Activated T-cell treated with anti-CD3 and anti-CD28 coated beads for 24 hours (primary cell): ENCODE results near the gene KIF16B.
"Not testable (repeated sequence)": the region's sequence is repeated elsewhere in the genome, so short reads cannot be mapped to it uniquely, and the experiment has no call there.

Experiments
- DNase-seq: peaks from one replicate; pipeline ENCODE4 v3.0.0-alpha.2; 2020; ENCODE audit warnings: low read depth

Gene KIF16B

DNA sequence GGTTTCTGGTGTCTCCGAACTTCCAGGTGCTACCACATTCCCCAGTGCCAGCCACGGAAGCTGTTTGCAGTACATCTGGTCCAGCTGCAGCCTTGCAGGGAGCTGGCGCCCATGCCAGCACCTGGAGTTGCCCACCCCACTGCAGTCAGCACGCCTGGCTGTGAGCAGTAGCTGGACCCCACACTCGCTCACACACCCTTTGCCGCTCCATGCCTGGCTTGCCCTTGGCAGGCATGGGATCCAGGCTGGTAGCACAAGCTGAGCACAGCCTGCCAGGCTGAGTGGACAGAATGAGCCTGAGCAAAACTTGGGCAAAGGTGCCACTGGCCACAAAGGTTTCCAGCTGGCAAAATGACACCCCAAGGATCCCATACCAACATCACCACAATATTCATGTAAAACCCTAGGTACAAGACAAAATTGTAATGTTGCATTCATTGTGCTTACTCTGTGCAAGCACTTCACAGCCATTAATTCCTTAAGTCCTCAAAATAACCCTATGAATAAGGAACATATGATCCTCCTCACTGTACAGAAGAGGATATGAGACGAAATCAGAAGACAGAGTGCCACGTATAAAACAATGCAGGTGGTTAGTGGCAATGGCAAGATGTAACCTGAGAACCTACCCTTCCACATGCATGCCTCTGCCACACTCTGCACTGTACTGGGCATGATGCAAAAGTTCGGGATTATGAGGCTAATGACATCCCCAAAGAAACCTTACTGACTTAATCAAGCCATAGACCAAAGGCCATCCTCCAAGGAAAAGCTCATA is 18.3 kb downstream of the KIF16B start:
- no peak for DNase-seq

DNA sequence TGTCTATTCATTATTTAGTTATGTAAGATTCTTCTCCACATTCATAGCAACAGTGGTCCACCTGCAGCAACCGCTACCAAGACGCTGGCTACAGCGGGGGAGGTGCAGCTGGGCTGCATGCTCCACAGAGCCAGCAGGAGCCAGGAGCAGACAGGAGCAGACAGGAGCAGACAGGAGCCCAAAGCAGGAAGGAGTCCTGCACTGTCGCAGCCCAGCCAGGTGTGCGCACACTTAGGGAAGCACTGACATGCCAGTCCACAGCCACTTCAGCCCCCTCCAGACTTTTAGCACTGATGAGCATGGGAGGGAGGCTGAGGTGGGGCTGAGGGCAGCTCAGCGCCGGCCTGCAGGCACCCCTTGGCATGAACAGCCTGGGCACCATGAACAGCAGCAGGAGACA is 19.6 kb downstream of the KIF16B start:
- no peak for DNase-seq

DNA sequence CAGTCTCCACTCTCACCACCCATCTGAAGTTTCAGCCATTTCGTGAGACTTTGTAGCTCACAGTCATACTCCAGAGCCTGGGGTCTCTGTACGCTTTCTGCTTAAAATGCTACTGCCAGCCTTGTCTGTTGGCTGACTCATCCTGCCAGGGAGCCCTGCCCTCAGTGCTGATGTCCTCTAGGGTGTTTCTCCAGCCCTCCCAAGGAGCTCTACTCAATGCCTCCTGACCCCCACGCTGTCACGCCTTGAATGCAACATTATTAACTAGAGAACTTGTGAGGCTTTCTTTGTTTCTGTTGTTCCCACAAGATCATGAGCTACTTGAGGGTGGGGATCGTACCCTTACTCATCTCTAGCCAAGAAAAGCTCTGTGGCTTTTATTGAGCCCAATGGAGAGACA is 20.1 kb downstream of the KIF16B start:
- DNase-seq, result no peak

DNA sequence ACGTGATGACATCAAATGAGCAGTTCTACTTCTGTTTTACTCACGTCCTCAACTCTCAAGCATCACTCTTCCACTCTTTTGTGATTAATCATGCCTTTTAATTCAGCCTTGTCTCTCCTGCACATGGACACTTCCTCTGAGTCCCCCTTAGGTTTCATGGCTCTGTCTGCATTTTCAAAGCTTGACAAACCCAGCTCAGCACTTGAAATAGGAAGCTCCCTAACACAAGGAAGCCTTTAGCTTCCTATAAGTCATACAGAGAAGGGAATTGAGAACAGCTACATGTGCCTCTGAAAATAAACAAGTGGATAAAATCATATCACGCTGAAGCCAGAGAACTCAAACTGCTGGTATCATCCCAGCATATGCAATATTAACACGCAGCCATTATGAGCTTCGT is 21.2 kb downstream of the KIF16B start:
- no peak for DNase-seq

DNA sequence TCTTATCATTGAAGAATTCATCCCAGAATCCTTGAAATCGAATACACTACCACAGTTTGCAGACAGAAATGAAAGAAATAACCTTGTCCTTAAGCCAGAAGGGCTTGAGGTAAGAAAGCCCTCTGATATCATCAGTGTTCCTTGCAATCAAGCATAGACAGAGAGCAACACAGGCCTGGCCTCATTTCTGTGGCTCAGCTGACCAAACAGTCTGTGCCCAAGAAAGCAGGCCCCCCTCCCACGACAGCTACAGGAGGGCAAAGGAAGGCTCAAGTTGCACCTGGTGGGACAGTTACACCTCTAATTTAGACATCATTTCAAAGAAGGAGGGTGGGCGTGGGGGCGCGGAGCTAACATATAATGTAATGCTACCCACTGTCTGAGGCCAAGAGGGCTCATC is 21.6 kb downstream of the KIF16B start:
- DNase-seq, result no peak

DNA sequence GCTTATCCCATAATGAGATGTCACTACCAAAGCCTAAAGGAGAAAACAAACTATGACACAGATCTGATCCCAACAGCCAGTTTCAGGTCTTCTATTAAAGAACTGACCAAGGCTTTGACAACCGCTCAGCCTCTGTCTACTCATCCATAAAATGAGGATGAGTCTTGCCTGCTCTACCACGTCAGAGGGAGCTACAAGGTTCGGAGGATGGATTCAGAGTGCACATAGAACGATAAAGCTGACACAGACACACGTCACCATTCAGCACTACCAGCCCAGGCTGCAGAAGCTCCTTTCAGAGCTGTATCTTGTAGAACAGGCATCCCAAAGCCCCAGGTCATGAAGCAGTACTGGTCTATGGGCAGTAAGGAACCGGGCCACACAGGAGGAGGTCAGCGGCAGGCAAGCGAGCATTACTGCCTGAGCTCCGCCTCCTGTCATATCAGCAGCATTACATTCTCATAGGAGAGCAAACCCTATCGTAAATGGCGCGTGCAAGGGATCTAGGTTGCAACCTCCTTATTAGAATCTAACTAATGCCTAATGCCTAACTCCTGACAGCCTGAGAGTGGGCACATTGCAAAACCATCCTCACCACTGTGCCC is 25.1 kb downstream of the KIF16B start:
- DNase-seq, result no peak

DNA sequence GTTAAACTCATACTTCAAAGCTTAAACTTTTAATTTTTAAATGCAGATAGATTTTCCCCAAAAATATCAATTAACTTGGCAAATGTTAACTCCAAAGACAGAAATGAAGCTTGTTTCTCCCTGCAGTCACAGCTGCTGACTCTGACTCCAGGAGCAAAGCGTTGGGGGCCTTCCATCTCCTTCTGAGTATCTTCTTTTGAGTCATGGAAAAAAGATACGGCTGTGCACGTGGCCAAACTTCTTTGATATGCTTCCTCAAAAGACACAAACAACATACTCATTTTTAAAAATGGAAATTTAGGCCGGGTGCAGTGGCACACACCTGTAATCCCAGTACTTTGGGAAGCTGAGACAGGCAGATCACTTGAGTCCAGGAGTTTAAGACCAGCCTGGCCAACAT is 28.3 kb downstream of the KIF16B start:
- DNase-seq, result no peak

DNA sequence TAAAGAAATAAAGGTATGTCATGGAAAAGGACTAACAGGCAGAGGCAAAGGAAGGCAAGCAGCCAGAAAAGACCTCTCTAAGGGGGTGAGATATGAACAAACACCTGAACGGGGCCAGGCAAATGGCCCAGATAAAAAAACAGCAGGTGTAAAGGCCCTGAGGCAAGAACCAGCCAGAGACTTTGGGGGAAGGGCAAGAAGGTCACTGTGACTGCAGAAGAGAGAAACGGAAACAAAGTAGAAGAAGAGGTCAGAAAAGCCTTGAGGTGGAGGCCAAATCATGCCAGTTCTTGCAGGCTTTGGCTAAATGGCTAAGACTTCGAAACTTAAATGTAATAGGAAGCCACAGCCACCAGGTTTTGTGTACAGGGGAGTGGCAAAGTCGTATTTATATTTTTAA is 30.8 kb downstream of the KIF16B start:
- no peak for DNase-seq

DNA sequence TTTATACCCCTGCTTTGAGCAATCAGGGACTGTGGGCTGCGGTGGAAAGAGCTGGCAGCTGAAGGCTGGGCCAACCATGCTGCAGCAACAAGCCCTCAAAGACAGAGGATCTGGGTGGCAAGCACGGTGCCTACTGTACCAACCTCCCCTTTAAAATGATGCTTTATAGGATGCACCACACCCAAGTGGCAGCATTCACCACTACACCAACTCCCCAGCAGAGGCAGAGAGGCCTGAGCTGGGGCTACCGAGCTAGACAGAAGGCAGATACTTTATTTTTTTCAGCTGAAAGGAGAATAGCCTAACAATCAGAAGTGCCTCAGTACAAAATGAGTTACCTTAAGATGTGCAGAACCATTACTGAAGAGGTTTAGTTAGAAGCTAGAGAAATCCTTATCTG is 31.4 kb downstream of the KIF16B start:
- DNase-seq, result no peak

DNA sequence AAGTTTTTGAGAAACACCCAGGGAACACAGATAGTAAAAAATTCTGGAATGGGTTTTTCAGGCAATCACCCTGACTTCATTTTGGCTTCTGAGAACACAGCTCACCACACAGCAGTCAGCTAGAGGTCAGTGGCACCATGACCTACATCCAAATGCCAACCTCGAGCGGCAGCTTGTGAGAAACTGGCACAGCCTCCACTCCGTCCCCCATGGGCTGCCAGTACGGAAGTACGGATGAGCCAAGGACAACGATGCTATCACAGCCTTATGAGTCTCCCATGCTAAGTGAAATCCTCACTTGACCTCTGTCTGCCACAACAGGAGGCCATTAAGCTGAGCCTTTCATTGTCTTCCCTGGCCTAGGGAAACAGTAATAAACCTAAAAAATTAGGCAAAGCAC is 32.0 kb downstream of the KIF16B start:
- no peak for DNase-seq

DNA sequence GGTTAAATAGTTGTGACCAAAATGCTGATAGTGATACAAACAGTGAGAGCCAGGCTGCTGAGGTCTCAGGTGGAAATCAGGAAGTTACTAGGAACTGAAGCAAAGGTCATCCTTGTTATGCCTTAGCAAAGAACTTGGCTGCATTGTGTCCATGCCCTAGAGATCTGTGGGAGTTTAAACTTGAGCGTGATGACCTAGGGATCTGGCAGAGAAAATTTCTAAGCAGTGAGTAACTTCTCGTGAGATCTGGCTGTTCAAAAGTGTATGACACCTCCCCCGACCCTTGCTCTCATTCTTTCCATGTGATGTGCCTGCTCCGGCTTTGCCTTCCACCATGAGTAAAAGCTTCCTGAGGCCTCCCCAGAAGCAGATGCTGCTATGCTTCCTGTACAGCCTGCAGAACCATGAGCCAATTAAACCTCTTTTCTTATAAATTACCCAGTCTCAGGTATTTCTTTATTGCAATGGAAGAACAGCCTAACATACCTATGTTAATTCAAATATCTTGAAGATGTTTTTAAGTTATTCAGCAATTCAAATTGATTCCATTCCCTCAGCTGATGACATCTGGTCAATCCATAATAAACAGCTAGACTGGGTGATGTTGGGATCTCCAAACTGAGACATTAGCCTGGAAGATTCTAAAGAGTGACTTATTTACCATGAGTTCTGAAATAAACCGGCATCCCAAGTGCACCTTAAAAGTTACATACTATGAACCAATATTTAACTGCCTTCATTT is 33.8 kb downstream of the KIF16B start:
- no peak for DNase-seq

DNA sequence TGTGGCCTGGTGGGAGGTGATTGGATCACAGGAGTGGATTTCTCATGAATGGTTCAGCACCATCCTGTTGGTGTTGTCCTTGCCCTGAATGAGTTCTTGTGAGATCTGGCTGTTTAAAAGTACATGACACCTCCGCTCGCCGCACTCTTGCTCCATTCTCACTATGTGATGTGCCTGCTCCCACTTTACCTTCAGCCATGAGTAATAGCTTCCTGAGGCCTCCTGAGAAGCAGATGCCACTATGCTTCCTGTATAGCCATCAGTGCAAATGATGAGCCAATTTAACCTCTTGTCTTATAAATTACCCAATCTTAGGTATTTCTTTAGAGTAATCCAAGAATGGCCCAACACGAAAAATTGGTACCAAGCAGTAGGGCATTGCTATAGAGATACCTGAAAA is 34.5 kb downstream of the KIF16B start:
- no peak for DNase-seq

DNA sequence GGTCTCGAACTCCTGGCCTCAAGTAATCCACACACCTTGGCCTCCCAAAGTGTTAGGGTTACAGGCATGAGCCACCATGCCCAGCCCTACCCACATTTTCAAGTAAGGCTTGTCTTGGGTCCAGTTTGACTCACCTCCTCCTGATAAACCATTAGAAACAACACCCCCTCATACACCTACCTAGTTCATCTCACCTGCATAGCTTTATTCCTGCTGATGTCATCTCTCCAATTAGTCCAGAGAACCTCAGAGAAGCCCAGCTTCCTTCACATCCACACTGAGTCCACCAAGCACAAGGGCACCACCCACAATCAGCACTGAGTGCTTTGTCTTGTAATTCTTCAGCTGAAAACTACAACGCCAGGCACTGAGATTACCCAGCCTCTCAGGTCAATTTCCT is 35.3 kb downstream of the KIF16B start:
- DNase-seq, result no peak

DNA sequence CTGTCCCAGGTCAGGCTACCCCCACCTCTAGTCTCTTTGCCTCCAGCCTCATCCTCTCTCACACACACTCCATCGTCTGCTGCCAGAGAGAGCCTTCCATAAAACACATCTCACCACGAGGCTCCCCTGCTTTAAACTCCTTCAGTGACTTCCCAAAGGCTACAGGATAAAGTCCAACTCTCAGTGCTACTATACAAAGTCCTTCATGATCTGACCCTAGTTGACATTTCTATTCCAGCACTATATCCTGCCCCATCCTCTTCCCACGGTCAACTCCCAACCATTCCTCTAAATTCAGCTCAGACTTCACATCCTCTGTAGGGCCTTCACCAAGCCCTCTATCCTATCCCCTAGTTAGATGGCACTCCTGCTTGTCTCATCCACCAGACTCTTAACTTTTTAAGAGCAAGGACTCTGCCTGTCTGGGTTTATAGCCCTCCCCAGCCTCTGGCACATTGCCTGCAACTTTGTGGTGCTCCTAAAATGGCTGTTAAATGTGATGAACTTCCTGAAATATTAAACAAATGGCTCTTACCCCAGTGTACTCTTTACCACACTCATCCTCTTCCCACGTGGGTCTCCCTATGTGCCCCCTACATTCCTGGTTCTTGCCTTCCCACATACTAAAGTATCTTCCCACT is 36.1 kb downstream of the KIF16B start:
- no peak for DNase-seq

DNA sequence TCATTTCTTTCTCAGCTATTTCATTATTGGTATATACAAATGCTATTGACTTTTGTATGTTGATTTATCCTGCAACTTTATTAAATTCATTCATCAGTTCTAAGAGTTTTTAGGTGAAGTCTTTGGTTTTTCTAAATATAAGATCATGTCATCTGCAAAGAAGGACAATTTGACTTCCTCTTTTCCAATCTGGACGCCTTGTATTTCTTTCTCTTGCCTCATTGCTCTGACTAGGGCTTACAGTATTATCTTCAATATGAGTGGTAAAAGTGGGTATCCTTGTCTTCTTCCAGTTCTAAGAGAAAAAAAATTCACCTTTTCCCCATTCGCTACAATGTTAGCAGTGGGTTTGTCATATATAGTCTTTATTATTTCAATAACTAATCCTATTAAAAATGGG is 38.0 kb downstream of the KIF16B start:
- no peak for DNase-seq

DNA sequence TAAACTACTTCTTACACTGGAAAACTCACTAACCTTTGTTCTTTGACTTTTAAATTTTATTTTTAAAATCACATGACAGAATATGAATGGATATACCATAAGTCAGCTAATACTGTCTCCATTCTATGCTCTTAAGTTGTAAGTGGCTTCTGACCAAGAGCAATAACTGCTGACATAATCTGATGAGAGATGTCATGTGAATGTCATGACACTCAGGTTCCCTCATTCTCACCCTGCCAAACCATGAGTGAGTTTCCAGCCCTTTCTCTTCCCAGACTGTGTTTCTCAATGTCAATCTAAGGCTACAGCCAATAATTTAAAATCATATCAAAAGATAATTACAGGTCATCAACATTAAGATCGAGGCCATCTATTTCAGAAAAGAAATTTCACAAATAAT is 39.7 kb downstream of the KIF16B start:
- no peak for DNase-seq

DNA sequence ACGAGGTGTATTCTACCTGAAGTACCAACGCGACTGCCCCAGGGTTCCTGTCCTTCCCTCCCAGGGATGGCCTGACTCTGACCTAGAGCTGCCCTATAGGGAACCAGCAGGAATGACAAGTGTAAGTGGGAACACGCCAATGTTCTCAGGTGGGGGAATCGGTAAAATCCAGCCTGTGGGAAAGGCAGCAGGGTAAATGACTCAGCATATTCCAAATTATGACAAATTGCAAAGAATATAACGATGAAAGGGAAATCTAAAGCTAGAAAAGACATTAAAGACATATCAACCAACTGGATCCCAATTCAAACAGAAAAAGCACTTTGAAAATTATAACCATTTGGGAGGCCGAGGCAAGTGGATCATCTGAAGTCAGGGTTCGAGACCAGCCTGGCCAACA is 41.8 kb downstream of the KIF16B start:
- DNase-seq, result no peak

DNA sequence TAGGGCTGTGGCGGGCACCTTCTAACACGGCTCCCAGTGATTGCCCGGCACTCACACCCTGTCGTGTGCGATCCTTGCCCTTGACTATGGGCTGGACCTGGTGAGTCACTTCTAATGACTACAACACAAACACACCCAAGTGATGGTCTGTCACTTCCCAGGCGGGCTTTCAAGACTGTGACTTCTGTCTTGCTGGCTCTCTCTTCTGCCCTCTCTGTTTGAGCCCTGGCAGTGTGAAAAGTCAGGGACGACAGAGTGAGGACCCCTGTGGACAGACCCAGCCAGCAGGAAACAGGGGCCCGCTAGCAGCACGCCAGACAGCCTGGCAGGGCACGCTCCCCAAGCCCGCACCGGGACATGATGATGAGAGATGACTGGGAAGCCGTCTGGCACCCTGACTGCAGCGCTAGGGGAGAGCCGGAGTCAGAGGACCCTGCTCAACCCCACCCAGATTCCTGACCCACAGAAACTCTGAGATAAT is 43.0 kb downstream of the KIF16B start:
- DNase-seq, result no peak

DNA sequence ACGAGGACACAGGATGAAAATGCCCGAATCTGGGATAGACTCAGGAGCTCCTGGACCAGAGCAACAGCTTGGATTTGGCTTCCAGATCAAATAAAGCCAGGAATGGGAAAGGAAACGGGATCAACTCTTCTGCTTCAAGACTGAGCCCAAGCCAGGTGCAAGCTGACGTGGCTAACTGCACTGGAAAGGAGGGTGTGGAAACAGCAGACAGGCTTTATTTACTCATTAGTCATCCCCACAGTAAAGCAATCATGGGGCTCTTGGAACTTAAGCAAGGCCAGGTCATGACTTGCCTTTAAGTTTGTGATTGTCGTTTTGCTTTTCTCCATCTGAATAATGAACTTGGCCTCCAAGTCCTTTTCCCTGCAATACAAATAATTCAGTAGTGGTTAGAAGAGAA is 45.2 kb downstream of the KIF16B start:
- no peak for DNase-seq

DNA sequence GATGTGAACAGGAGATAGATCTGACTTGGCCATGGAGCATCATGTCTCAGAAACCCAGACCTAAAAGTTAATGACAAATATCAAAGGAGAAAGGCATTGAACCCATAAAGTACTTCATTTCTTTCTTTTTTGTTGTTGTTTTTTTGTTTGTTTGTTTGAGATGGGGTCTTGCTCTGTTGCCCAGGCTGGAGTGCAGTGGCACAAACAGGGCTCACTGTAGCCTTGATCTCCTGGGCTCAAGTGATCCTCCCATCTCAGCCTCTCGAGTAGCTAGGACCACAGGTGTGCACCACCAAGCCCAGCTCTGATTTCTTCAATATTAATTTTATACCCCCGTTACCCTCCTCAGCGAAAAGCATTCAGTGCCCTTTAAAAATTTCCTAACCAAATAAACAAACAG is 45.8 kb downstream of the KIF16B start:
- no peak for DNase-seq

DNA sequence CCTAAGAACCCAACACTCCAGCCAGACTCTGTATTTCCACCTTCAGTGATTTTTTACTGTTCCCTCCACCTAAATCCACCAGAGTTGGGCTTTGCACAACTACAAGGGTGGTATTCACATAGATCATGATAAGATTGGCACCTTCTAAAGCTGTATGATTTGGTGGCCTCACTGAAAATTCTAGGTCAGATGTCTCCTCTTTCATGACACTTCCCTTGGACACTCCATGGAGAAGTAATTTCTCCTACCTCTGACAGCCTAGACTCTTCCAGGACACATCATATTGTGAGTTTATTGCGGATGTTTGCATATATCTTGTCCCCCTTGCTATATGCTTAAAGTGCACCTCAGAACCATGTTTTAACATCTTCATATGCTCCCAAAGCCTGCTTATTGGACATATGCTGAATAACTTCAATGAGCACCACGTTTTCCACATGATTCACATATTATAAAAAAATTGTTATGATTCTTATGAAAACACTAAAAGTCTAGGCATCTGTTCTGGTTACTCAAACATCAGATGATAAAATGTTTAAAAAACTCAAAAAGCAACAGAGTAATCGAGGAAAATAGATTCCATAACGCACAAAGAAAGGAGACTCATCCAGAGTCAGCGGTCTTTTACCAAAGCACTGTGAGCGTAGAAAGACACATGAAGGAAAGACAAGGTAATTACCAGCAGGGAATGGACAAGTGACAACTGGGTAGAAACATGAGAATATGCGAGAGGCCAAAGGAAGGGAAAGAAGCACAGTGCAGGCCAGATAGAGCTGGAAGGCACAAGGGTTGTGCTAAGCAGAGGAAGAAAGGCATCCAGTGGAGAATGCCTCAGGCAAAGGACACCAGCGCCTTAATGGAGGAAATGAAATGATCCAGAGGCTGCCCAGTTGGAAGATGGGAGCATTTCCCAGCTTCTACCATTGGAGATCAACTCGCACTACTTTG is 46.5 kb downstream of the KIF16B start:
- no peak for DNase-seq

DNA sequence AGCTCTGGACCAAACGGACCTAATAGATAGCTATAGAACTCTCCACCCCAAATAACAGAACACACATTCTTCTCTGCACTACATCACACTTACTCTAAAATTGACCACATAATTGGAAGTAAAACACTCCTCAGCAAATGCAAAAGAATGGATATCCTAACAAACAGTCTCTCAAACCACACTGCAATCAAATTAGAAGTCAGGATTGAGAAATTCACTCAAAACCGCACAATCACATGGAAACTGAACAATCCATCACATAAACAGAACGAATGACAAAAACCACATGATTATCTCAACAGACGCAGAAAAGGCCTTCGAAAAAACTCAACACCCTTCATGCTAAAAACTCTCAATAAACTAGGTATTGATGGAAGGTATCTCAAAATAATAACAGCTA is 50.6 kb downstream of the KIF16B start:
- not testable (repeated sequence) for DNase-seq
